ENCODE data around the gene HERC3.

Gene HERC3

DNA sequence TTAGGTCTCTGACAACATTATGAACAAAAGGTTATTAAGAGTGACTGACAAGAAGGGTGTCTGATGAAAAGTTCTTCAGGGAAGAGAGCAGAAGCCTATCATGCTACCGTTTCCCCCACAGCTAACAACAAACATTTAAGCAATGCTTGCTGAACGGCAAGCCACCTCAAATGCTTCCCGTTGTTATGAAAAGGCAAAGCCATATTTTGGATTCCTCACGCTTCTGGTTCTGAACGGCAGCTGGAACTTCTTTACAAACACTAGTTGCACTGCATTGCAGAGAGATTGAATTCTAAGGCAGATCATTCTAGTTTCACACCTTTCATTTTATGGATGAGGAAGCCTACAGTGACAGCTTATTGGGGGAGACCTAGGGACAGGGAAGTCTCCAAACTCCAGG, 153.9 kb downstream of the HERC3 start:
- no peak for DNase-seq (ENCODE audit: low read depth in 2 of 2)

GRCh38 chr4:88747351-88747750, 155.1 kb downstream of the HERC3 start:
- no peak for DNase-seq (ENCODE audit: low read depth in 2 of 2)

- no peak for DNase-seq (ENCODE audit: low read depth in 2 of 2)
These were observed 158.1 kb downstream of the HERC3 start for GRCh38 chr4:88750369-88750768.

DNA sequence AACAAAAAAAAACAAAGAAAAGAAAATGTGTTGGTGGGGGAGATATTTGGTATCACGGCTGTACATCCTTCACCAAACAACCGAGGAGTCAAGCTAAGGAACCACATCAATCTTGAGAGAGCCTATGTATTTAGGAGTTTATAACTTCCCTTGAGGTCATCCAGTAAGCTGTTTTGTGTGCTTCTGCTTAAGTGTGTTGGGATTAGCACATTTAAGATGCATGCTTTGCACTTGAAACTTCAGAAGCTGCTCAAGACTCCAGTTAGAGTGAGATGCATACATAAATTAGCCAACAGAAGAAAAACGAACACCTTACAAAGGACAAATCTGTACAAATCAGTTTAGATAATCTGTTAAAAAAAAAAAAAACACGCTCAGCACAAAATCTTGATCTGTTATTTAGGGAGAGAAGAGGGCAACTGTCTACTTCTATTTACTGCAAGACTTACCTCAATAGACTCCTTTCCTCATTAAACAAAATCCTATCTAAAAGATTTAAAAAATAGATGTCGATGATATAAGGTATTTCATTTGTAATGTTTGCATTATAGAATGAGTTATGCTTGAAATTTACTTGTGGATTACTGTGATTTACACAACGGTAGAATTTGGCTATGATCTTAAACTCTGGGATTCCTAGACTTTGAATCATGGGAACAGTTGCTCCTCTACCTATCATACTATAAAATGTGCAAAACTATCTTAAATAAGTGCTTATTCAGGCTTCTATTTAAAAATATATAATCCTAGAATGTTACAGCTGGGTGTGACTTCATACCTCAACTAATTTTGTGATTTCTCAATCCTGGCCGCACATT, 159.2 kb downstream of the HERC3 start:
- DNase-seq (ENCODE audit: low read depth in 2 of 2), result no peak

GRCh38 chr4:88752076-88752463, 159.8 kb downstream of the HERC3 start:
- DNase-seq (ENCODE audit: low read depth in 2 of 2), result no peak

DNA sequence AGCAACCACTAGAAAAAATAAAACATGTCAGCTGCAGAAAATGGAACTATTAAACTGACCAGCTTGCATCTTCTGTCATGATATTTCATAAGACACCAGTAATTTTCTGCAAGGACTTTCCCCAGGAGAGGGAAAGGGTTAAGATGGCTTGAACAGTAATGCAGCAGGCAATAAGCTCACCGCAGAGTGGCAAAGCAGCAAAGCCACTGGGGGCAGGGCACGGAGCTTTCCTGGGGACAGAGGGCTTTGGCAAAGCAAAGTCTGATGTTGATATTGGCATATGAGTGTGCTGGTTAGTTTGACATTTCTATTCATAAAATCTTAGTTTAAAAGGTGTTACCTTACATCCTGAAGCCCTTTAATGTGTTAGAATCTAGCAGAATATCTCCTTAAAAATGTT, 160.5 kb downstream of the HERC3 start:
- DNase-seq (ENCODE audit: low read depth in 2 of 2), result no peak

DNA sequence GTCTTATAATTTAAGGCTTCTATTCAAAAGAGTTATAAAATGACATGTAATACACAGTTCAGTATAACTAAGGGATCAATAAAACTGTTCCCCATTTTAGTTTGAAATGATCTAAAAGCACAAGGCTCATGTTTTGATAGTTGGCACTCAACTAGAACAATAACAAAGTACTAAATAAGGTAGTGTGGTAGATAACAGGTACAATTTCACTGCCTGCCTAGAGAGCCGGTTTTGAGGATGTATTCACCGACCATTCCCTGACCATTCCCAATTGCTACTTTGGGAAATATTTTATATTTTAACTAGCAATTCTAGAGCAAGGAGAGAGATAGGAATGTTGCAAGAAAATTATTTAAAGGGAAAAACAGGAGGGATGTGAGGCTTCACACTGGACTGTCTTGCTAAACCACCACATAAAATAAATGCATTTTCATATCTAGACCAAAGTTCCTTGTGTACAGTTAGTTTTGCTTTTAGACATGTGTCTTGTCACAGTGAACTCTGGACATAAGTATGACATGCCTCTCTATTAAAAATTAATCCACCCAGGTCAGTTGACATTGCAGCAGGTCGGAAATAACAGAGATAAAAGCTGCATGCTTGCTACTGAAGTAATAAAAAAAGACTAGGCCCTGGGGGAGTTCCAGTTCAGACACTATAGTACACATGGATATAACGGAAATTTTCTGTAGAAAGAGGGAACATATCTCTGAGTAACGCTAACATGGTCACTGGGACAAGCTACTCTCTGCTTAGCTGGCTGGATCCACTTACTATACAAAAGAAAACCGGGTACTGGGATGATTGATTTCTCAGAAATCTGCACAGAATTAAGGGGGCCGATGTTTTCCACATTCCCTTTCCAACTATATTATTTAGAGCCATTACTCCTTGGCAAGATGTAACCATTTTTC, 161.6 kb downstream of the HERC3 start:
- DNase-seq (ENCODE audit: low read depth in 2 of 2), result no peak

DNA sequence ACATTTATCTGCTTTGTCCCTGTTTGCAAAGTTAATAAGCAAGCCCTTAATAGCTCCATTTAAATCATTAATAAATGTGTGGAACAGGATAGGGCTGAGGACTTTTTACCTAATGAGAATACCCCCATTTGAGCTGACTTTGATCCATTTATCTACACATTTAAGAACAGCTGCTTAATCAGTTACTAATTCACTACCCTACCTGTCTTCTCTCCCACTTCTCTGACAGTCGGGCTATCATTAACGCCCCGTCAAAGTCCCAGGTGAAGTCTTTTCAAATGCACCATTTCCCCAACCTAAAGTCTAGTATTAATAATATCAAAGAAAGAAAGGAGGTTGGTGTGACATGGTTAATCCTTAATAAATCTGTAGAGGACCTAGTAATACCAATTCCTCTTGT, 162.5 kb downstream of the HERC3 start:
- DNase-seq (ENCODE audit: low read depth in 2 of 2), result no peak

- no peak for DNase-seq (ENCODE audit: low read depth in 2 of 2)
These were observed 163.2 kb downstream of the HERC3 start for GRCh38 chr4:88755454-88755853.

GRCh38 chr4:88756149-88756548, 163.9 kb downstream of the HERC3 start:
- no peak for DNase-seq (ENCODE audit: low read depth in 2 of 2)

- no peak for DNase-seq (ENCODE audit: low read depth in 2 of 2)
These were observed 164.8 kb downstream of the HERC3 start for GRCh38 chr4:88757067-88757466.

GRCh38 chr4:88757776-88758175, 165.5 kb downstream of the HERC3 start:
- no peak for DNase-seq (ENCODE audit: low read depth in 2 of 2)

All from activated CD4-positive, alpha-beta T cell treated with anti-CD3 and anti-CD28 coated beads for 24 hours (primary cell).